Fibroblast of pulmonary artery (primary cell): Measurements from ENCODE around the gene OPTN.
"Not testable (repeated sequence)": the region's sequence is repeated elsewhere in the genome, so short reads cannot be mapped to it uniquely, and the experiment has no call there.

ENCODE experiments used
- DNase-seq: peaks from one replicate; pipeline ENCODE4 v3.0.0-alpha.2; 2010; ENCODE audit warnings: low read depth
- H3K4me3 ChIP-seq: replicated peaks from 2 replicates; pipeline ENCODE4 v1.5.1; 2011; ENCODE audit warnings: low read depth, mild to moderate bottlenecking, control low read depth, low read length, moderate library complexity
- CTCF ChIP-seq: IDR thresholded peaks from 2 replicates; pipeline ENCODE4 v1.5.1; 2011; ENCODE audit warnings: mild to moderate bottlenecking, control low read depth, low read length, inconsistent platforms; ENCODE audit errors: missing control alignments

OPTN gene

GRCh38 chr10:13089345-13089744 lies 10.6 kb upstream of the OPTN start:
- no peak for DNase-seq
- no peak for TF ChIP-seq CTCF
- H3K4me3 ChIP-seq = no peak overlapping the region

- TF ChIP-seq CTCF = no peak
- no peak overlapping the region for H3K4me3 ChIP-seq
- no peak for DNase-seq
These were observed 9.7 kb upstream of the OPTN start for GRCh38 chr10:13090289-13090688.

GRCh38 chr10:13091801-13092200 lies 8.2 kb upstream of the OPTN start:
- no peak for DNase-seq
- no peak for TF ChIP-seq CTCF
- no peak overlapping the region for H3K4me3 ChIP-seq

GRCh38 chr10:13092291-13093102 lies 7.5 kb upstream of the OPTN start:
- H3K4me3 ChIP-seq = no peak overlapping the region
- no peak for DNase-seq
- TF ChIP-seq CTCF = no peak

- H3K4me3 ChIP-seq, DNase-seq: not testable (repeated sequence)
These were observed 5.9 kb upstream of the OPTN start for GRCh38 chr10:13094082-13094481.

- H3K4me3 ChIP-seq = no peak overlapping the region
- DNase-seq = no peak
- no peak for TF ChIP-seq CTCF
These were observed 4.9 kb upstream of the OPTN start for GRCh38 chr10:13095094-13095493.

GRCh38 chr10:13095929-13096328 lies 4.0 kb upstream of the OPTN start:
- TF ChIP-seq CTCF = no peak
- H3K4me3 ChIP-seq = no peak overlapping the region
- no peak for DNase-seq
